Right lung (tissue), 5 donors: ENCODE measurements around the gene SLC25A19. TPM values are rescaled to one million over a fixed set of nuclear protein-coding genes. Genes with fewer than 3 reads are reported as not detected.

Experiments used
- polyA plus RNA-seq, 5 donors: library from polyadenylated mRNA; unstranded; fragments of 120-200 nt; gene quantifications; one replicate each; pipeline versions ENCODE4 v1.2.1 to v1.2.3, GENCODE V29; 2013; ENCODE audit warnings: inconsistent platforms in 1 of 5, low replicate concordance in 1 of 5; ENCODE audit not compliant: insufficient read length in 5 of 5, insufficient read depth in 1 of 5

SLC25A19 gene
- polyA plus RNA-seq, 5 donors = 5.5 to 8.2 (median 7.6) TPM

Other genes starting within 250 kb of the SLC25A19 start
- gene ATP5PD, start 242.5 kb downstream of the SLC25A19 start, polyA plus RNA-seq = 100 to 1,000 TPM; 200 to 252 (median 213) TPM
- gene KCTD2, start 242.2 kb downstream of the SLC25A19 start, polyA plus RNA-seq = 10 to 100 TPM; 25.0 to 29.1 (median 28.6) TPM
- 10 to 100 TPM; 16.1 to 26.8 (median 23.3) TPM for gene SLC16A5, start 201.5 kb downstream of the SLC25A19 start, polyA plus RNA-seq
- gene ARMC7, start 179.5 kb downstream of the SLC25A19 start, polyA plus RNA-seq = 10 to 100 TPM; 11.7 to 17.2 (median 15.1) TPM
- 10 to 100 TPM; 42.4 to 63.3 (median 46.6) TPM for gene NT5C, start 157.7 kb downstream of the SLC25A19 start, polyA plus RNA-seq
- 100 to 1,000 TPM in 1 of 5 donors, 10 to 100 TPM in 4; 73.5 to 103 (median 83.6) TPM for gene JPT1, start 134.9 kb downstream of the SLC25A19 start, polyA plus RNA-seq
- gene SUMO2, start 106.5 kb downstream of the SLC25A19 start, polyA plus RNA-seq = 100 to 1,000 TPM; 666 to 791 (median 727) TPM
- gene NUP85, start 83.8 kb downstream of the SLC25A19 start, polyA plus RNA-seq = 10 to 100 TPM; 66.5 to 86.1 (median 79.5) TPM
- gene GGA3, start 27.8 kb downstream of the SLC25A19 start, polyA plus RNA-seq = 10 to 100 TPM; 37.2 to 45.7 (median 39.9) TPM
- 10 to 100 TPM; 59.8 to 71.3 (median 64.5) TPM for gene MRPS7, start 27.6 kb downstream of the SLC25A19 start, polyA plus RNA-seq
- gene MIF4GD, start 18.2 kb downstream of the SLC25A19 start, polyA plus RNA-seq = 10 to 100 TPM; 14.7 to 17.2 (median 15.5) TPM
- 10 to 100 TPM; 75.3 to 92.2 (median 83.5) TPM for gene GRB2, start 116.2 kb upstream of the SLC25A19 start, polyA plus RNA-seq
- gene TMEM94, start 167.2 kb upstream of the SLC25A19 start, polyA plus RNA-seq = 10 to 100 TPM; 62.5 to 96.8 (median 77.0) TPM
- 10 to 100 TPM; 17.9 to 32.6 (median 23.9) TPM for gene CASKIN2, start 226.1 kb upstream of the SLC25A19 start, polyA plus RNA-seq
- gene TSEN54, start 227.1 kb upstream of the SLC25A19 start, polyA plus RNA-seq = 10 to 100 TPM; 33.2 to 47.2 (median 44.3) TPM
- gene LLGL2, start 236.3 kb upstream of the SLC25A19 start, polyA plus RNA-seq = 10 to 100 TPM; 29.3 to 67.0 (median 49.0) TPM